GM18507 (cell line): ENCODE data around the gene FBXO36.

ENCODE experiments used
- DNase-seq: peaks from one replicate; pipeline ENCODE4 v3.0.0; 2011; ENCODE audit warnings: low read depth; ENCODE audit not compliant: insufficient read length; ENCODE audit errors: extremely low spot score
- FAIRE-seq: peaks from 2 replicates; lab custom pipeline; 2011; peaks lifted over from hg19 to GRCh38; lab: Jason Lieb, UNC

FBXO36 gene

DNA sequence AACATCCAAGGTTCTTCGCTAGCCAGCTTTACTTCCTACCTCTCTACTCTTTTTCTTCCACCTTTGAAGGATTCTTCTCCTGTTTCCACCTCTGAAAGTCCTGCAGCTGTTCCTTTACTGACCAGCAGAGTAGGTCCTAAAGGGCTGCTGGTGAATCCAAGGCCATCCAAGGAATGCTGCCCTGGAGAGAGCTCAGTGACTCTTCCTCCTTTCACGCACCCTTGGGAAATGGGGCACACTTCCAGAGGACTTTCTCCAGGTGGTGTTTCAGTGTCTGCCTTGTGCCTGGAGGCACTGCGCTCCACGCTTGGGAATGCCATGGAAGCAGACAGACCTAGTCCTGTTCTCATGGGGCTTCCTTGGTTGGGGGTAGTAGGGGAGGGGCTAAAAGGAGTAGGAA lies 101.0 kb downstream of the FBXO36 start:
- FAIRE-seq (no peak), DNase-seq (no peak)

DNA sequence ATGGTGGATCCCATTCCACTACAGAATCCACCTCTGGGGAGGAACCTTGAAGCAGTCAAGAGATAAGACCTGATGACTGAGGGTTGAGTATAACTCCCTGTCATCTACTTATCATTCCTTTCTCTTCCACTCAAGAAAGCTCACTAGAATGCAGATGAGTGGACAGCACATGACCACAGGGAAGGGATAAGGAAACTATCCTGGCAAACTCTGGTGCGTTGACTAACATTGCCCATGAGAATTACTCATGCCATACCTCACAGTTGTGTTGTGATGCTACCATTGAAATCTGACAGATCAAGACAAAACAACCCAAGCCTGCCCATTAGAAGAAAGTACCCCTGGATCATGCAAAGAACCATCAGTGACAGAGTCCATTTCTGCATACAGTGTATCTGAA lies 119.9 kb downstream of the FBXO36 start:
- DNase-seq (no peak), FAIRE-seq (no peak)

DNA sequence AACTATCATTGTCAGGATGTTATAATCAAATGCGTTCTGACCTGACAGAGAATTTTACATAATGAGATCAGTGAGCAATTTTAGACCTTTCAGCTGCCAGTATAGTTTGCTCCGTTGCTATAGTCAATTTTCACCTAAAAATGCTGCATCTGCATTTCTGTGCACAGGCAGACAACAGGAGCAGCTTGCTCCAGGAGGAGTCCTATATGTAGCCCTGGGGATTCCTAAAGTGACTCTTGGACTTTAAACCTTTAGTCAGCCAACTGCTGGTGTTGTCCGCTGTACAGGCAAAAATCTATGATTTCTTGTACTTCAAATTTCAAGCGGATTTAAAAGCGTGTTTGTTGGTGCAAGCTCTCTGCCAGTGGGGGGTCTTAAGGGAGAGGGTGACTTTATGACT lies 120.7 kb downstream of the FBXO36 start:
- no peak for FAIRE-seq

DNA sequence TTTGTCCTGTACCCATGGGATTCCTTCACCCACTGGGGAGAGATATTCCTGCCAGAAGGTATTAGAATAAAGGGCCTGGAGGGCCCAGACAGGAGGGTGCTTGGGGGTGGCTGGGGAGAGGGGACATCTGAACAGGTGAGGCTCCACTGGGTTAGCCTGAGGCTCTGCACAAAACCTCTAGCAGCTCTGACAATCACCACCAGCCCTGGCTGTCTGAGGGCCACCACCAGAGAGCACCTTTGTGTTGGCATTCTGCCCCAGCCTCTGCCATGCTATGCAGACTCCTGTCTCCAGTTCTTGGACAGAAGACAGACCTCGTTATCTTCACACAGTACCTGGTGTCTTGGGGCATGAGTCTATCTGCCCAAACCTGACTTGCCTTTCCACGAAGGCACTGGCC lies 121.2 kb downstream of the FBXO36 start:
- FAIRE-seq (no peak), DNase-seq (no peak)

More for the DNA sequence above, 120.7 kb downstream of the FBXO36 start:
- no peak for DNase-seq

DNA sequence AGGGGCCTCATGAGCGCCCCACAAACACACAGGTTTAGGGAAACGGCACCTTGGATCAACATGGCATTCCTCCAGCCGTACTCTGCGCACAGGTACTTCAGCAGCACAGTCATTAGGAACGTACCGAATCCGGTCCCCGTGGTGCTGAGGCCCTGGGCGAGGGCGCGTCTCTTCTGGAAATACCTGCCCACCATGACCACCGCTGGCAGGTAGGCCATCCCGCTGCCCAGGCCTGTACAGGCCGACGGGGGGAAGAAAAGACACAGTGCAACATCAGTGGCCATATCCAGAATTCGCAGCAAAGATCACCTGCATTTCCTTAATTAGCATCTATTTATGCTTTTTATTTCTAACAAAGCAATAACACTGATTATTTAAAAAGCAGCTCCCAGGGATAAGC lies 124.2 kb downstream of the FBXO36 start:
- FAIRE-seq (no peak), DNase-seq (no peak)

DNA sequence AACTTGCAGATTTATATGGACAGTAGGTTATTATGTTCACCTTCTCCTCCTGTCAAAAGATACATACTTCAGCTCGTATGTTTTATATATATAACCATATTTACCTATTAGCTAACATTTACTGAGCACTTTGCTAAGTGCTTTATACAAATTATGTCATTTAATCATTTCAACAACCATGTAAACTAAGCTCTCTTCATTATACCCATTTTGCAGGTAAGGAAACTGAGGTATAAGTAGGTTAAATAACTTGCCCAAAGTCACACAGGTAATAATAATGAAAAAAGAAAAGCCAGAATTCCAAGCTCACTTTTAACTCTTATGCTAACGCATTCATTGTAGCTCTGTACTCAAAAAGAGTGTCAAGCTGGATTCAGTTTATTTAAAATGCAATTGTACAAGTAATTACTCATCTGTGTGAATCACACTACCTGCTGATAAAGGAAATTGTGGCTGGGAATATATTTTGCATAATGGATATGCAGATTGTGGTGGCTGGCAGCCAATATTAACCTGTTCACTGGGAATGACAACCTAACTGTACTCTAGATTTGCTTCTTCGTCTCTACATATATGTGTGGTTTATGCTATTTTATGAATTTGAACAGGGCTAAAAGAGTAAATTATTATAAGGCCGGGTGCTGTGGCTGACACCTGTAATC lies 125.8 kb downstream of the FBXO36 start:
- FAIRE-seq = no peak
- DNase-seq = no peak

DNA sequence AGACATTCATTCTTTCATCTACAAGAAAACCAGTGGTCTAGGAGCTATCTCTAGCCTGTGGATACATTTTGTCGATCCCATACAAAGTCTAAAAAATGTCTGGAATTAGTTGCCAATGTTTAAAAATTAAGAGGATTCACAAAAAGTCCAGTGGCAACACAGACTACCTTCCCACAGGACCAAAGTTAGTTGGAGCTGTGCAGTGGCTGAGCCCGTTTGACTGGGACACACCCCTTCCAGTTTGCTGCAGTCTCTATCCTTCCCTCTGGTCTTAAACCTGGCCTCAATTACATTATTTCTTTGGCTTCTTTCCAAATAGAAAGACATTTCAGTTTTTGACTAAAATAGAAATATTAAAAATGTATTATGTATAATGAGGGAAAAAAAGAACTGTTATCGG lies 127.8 kb downstream of the FBXO36 start:
- FAIRE-seq (no peak), DNase-seq (no peak)

DNA sequence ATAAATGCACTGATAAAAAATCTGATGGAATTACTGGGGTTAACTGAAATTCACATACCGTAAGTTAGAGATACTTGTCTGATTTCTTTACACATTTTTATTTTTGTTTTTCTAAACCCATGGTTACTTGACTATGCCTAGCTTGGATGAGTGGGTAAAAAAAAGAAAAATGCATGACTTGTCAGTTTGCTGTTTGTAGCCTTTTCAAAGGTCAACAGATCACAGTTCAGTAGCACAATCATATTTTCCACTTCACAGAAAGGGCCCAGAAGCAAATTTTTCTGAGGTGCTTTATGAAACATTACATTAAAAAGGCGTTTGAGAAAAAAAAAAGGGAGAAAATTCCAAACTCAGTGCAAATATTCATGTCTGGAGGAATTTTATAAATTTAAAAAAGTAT lies 130.0 kb downstream of the FBXO36 start:
- no peak for FAIRE-seq
- no peak for DNase-seq

DNA sequence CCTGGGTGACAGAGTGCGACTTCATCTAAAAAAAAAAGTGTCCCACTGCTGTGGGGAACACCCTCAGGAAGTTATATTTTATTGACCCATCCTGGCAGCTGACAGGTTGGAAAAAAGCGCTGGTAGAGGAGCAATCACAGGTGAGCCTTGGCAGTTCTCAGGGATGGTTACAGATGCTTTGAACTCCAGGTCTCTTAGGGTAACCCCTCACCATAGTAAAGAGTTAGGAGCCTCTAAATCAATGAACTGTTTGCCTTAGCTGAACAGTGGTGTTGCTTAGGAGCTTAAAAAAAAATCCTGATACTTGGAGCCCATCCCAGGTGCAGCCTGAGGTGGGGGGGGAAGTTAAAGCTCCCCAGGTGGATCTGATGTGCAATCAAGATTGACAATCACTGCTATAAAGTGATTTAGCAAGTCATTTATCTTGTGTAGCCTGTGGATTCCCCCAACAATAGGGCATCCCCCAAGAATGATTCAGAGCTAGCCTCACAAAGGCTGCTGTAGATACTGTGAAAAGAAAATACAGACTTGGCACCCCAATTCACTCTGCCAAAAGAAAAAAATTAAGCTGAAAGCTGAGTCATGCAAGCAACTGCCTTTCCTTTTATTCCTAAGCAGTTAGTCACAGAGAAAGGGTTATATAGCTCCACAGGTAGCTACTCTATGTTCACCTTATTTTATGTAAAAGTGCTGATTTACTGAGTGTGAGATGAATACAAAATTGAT lies 131.6 kb downstream of the FBXO36 start:
- FAIRE-seq (no peak), DNase-seq (no peak)

DNA sequence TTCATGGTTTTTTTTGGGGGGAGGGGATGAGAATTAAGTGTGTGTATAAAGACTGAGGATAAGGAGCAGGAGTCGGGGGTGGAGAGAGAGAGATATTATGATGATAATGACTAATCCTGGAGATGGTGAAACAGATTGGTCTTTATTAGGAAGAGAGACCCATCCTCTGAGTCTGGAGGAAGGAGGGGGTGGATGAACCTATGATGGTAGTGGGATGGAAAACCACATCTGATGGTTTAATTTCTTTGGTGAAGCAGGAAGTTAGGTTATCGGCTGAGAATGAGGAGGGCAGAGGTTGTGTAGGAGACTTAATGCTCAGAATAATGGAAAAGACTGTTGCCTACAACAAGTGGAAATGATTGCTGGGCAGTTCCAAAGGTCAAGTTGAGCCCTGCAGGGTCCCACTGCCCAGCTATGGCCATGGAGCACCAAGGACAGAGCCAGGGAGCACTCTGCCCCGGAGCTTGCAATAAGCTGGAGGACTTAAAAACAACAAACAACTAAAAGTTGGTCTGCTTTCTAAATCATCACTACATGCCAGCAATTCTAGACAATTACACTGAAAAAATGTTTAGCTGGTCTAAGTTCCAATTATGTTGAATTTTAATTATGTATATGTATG lies 138.5 kb downstream of the FBXO36 start:
- FAIRE-seq (no peak), DNase-seq (no peak)
